ENCODE data around the gene KLHL30.
A peak's percentile ranks its signal among the peaks of the same experiment; 100 is the strongest.

- no peak for TF ChIP-seq POLR2A (IDR thresholded peaks at IDR 0.05)
- TF ChIP-seq, protein P1, sequence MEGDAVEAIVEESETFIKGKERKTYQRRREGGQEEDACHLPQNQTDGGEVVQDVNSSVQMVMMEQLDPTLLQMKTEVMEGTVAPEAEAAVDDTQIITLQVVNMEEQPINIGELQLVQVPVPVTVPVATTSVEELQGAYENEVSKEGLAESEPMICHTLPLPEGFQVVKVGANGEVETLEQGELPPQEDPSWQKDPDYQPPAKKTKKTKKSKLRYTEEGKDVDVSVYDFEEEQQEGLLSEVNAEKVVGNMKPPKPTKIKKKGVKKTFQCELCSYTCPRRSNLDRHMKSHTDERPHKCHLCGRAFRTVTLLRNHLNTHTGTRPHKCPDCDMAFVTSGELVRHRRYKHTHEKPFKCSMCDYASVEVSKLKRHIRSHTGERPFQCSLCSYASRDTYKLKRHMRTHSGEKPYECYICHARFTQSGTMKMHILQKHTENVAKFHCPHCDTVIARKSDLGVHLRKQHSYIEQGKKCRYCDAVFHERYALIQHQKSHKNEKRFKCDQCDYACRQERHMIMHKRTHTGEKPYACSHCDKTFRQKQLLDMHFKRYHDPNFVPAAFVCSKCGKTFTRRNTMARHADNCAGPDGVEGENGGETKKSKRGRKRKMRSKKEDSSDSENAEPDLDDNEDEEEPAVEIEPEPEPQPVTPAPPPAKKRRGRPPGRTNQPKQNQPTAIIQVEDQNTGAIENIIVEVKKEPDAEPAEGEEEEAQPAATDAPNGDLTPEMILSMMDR (IDR thresholded peaks at IDR 0.05) = peak in 2 of 4 experiments; percentile 9 to 17
These were observed 950 bp downstream of the KLHL30 start for GRCh38 chr2:238139196-238140039.
